ENCODE measurements around the gene CCER1. TPM values are rescaled to one million over a fixed set of nuclear protein-coding genes. Genes with fewer than 3 reads are reported as not detected.

CCER1 gene
- total and polyA plus RNA-seq, 9 of the 15 experiments (the other 6 are each of a cell fraction or from before 2014, with no cell fraction given): not detected

DNA sequence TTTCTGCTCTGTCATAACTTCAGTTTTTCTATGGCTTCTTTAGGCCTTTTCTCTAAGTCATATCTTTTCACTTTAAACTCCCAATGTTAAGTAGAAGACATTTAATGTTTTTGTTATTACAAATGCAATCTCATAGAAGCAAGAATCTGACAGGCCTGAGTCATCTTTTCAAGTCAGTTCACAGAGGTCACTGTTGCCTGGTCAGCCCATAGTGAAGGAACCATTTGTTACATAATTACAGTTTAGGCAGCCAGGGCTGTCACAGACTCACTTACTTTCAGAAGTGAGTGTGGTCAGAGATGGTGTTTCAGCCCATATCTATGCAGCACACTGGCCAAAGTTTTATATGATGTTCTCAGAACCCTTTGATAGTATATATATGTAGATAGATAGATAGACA lies 46.5 kb downstream of the CCER1 start:
- FAIRE-seq (no peak), DNase-seq (ENCODE audit: extremely low read depth in 1 of 4, low spot score in 3 of 4) (no peak), ATAC-seq (no peak)
- Histone ChIP-seq H3K36me3 (ENCODE audit: control insufficient read depth, insufficient read depth, low read length) (no peaks in the 10 kb centered on the region), H3K9me3 (replicated peaks; ENCODE audit: control insufficient read depth, insufficient read depth, low read depth, low read length) (no peaks in the 10 kb centered on the region), H3K4me1 (replicated peaks in 1 of 2; ENCODE audit: control insufficient read depth in 2 of 2, insufficient read depth in 2 of 2, low read length in 2 of 2) (no peaks in the 10 kb centered on the region), H3K27me3 (ENCODE audit: control insufficient read depth in 2 of 2, insufficient read depth in 2 of 2, low read length in 2 of 2) (no peaks in the 10 kb centered on the region), H3K4me3 (no peak overlapping the region), H3K79me2 (ENCODE audit: control insufficient read depth, insufficient read depth, low read length) (no peaks in the 10 kb centered on the region), H3K9me1 (ENCODE audit: control insufficient read depth, insufficient read depth, low read length) (no peaks in the 10 kb centered on the region), H3K4me2 (ENCODE audit: insufficient read depth, low read length) (no peak overlapping the region), H3K9ac (ENCODE audit: insufficient read depth in 1 of 2, low read depth in 2 of 2, low read length in 2 of 2) (no peak overlapping the region), H4K20me1 (replicated peaks; ENCODE audit: control insufficient read depth, insufficient read depth, low read length) (no peaks in the 10 kb centered on the region), H3K27ac (ENCODE audit: extremely low read depth, low read depth, low read length) (no peak overlapping the region), H2AFZ (ENCODE audit: low read depth, low read length) (no peak overlapping the region)
- in situ Hi-C loops (cut with MboI) (no loop called here), intact Hi-C loops (cut with micrococcal nuclease) (no loop called here)
- TF ChIP-seq CEBPG (CRISPR knock-in tag; IDR thresholded peaks at IDR 0.05) (no peak), CEBPG (tag; conservative IDR thresholded peaks at IDR 0.05 in 1 of 2, IDR thresholded peaks at IDR 0.05 in 1 of 2) (no peak), DMBX1 (CRISPR knock-in tag; IDR thresholded peaks at IDR 0.05; ENCODE audit: borderline replicate concordance) (no peak), ZNF12 (CRISPR knock-in tag; IDR thresholded peaks at IDR 0.05) (no peak)
- POLR2A ChIA-PET: no interaction called here
- BruUV-seq (replicated peaks): no TSS peak
- CTCF ChIA-PET (ENCODE audit: low intra/inter-chr PET ratio): no interaction called here

DNA sequence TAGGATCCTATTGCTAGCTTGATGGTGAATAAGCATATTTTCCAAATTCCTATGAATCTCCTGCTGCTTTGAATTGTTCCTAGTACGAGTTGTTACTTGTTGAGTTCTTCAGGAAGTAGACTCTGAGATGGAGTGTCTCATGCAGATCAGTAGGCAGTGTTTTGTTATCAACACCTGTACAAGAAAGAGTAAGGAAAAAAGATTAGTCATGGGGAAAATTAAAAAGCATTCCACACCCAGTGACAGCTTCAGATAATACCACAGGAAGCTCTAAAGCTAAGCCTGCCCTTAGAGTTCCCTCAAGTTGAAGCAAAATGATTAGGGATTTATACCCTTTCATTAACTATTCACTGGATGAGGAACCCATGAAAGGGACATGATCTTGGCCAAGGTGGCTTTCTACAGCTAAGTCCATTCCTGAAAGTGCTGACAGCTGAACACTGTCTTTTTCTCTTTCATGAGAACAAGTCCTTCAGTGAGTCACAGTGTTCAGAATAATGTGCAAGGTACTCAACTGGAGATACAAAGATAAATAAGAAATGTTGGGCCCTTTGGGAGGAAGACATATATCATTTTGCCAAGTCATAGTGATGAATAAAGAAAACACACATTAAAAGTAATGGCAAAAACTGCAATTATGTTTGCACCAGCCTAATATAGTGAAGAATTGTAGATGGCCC lies 49.1 kb downstream of the CCER1 start:
- in situ Hi-C loops (cut with MboI): no loop called here
- Histone ChIP-seq H3K4me2 (ENCODE audit: insufficient read depth, low read length) (no peak overlapping the region), H3K9ac (ENCODE audit: insufficient read depth in 1 of 2, low read depth in 2 of 2, low read length in 2 of 2) (no peak overlapping the region), H3K27ac (ENCODE audit: extremely low read depth, low read depth, low read length) (no peak overlapping the region), H4K20me1 (replicated peaks; ENCODE audit: control insufficient read depth, insufficient read depth, low read length) (no peaks in the 10 kb centered on the region), H3K4me1 (replicated peaks in 1 of 2; ENCODE audit: control insufficient read depth in 2 of 2, insufficient read depth in 2 of 2, low read length in 2 of 2) (no peaks in the 10 kb centered on the region), H2AFZ (ENCODE audit: low read depth, low read length) (no peak overlapping the region), H3K9me1 (ENCODE audit: control insufficient read depth, insufficient read depth, low read length) (no peaks in the 10 kb centered on the region), H3K9me3 (replicated peaks; ENCODE audit: control insufficient read depth, insufficient read depth, low read depth, low read length) (no peaks in the 10 kb centered on the region), H3K79me2 (ENCODE audit: control insufficient read depth, insufficient read depth, low read length) (no peaks in the 10 kb centered on the region), H3K36me3 (ENCODE audit: control insufficient read depth, insufficient read depth, low read length) (no peaks in the 10 kb centered on the region), H3K4me3 (no peak overlapping the region), H3K27me3 (ENCODE audit: control insufficient read depth in 2 of 2, insufficient read depth in 2 of 2, low read length in 2 of 2) (no peaks in the 10 kb centered on the region)
- ChIA-PET POLR2A (interaction anchor here (1.0 kb wide), 1 partner anchor 9 kb away, joined by 3 read pairs; no protein-coding TSS in a partner anchor), CTCF (ENCODE audit: low intra/inter-chr PET ratio) (no interaction called here)
- DNase-seq (ENCODE audit: extremely low read depth in 1 of 4, low spot score in 3 of 4) (no peak), FAIRE-seq (no peak), ATAC-seq (no peak)
- BruUV-seq (replicated peaks): no TSS peak
- intact Hi-C loops (cut with micrococcal nuclease): no loop called here
- WGBS (ENCODE audit: insufficient coverage, low coverage, missing lambda C conversion rate): 8% methylated on average over 1 of the region's 1 CpG
- TF ChIP-seq, protein P1, sequence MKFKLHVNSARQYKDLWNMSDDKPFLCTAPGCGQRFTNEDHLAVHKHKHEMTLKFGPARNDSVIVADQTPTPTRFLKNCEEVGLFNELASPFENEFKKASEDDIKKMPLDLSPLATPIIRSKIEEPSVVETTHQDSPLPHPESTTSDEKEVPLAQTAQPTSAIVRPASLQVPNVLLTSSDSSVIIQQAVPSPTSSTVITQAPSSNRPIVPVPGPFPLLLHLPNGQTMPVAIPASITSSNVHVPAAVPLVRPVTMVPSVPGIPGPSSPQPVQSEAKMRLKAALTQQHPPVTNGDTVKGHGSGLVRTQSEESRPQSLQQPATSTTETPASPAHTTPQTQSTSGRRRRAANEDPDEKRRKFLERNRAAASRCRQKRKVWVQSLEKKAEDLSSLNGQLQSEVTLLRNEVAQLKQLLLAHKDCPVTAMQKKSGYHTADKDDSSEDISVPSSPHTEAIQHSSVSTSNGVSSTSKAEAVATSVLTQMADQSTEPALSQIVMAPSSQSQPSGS (CRISPR knock-in tag; IDR thresholded peaks at IDR 0.05): no peak
- TF ChIP-seq ZNF12 (CRISPR knock-in tag; IDR thresholded peaks at IDR 0.05): no peak
- no peak for TF ChIP-seq NFE2L1 (tag; IDR thresholded peaks at IDR 0.05; ENCODE audit: borderline replicate concordance, low read depth)
- no peak for TF ChIP-seq C11orf30 (IDR thresholded peaks at IDR 0.05; ENCODE audit: low read depth)
- TF ChIP-seq CBFA2T3 (IDR thresholded peaks at IDR 0.05): no peak
- TF ChIP-seq PHF20 (IDR thresholded peaks at IDR 0.05; ENCODE audit: partially characterized antibody): no peak
- TF ChIP-seq, protein P2, sequence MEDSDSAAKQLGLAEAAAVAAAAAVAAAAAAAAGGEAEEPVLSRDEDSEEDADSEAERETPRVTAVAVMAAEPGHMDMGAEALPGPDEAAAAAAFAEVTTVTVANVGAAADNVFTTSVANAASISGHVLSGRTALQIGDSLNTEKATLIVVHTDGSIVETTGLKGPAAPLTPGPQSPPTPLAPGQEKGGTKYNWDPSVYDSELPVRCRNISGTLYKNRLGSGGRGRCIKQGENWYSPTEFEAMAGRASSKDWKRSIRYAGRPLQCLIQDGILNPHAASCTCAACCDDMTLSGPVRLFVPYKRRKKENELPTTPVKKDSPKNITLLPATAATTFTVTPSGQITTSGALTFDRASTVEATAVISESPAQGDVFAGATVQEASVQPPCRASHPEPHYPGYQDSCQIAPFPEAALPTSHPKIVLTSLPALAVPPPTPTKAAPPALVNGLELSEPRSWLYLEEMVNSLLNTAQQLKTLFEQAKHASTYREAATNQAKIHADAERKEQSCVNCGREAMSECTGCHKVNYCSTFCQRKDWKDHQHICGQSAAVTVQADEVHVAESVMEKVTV (CRISPR knock-in tag; IDR thresholded peaks at IDR 0.05): no peak
- TF ChIP-seq, protein P3, sequence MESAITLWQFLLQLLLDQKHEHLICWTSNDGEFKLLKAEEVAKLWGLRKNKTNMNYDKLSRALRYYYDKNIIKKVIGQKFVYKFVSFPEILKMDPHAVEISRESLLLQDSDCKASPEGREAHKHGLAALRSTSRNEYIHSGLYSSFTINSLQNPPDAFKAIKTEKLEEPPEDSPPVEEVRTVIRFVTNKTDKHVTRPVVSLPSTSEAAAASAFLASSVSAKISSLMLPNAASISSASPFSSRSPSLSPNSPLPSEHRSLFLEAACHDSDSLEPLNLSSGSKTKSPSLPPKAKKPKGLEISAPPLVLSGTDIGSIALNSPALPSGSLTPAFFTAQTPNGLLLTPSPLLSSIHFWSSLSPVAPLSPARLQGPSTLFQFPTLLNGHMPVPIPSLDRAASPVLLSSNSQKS (CRISPR knock-in tag; IDR thresholded peaks at IDR 0.05): no peak
- TF ChIP-seq PURB (CRISPR knock-in tag; IDR thresholded peaks at IDR 0.05; ENCODE audit: low read depth): no peak
- TF ChIP-seq SMARCA4 (IDR thresholded peaks at IDR 0.05): no peak

Data from K562 (cell line).